Measurements from ENCODE around the gene COPS3.

COPS3 gene

GRCh38 chr17:17242246-17242645 lies 38.8 kb downstream of the COPS3 start:
- no peak overlapping the region for H3K4me3 ChIP-seq (replicated peaks; ENCODE audit: low read depth, low read length)
- TF ChIP-seq CTCF (IDR thresholded peaks at IDR 0.05; ENCODE audit: low read length, missing control alignments), result no peak
- DNase-seq (ENCODE audit: low read depth), result no peak

- DNase-seq (ENCODE audit: low read depth), result no peak
- H3K4me3 ChIP-seq (replicated peaks; ENCODE audit: low read depth, low read length), result no peak overlapping the region
- no peak for TF ChIP-seq CTCF (IDR thresholded peaks at IDR 0.05; ENCODE audit: low read length, missing control alignments)
Observed at GRCh38 chr17:17241656-17242055, 39.4 kb downstream of the COPS3 start.

DNA sequence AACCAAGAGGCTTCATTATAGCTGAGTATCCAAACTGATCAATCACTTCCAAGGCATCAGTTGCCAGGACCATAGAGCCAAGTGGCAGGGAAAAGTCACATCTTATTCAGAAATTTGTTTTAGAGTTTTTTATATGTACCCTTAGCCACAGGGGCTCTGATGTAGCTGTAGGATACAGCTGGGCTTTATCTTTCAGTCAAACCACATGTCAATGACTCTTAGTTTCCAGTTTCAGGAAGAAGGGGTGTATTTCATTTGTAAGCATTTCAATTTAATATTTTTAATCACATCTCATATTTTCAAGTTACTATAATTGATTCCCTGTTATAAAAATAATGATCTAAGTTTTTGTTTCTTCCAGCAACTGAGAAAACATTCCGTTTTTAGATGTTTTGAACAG lies 41.2 kb downstream of the COPS3 start:
- no peak for TF ChIP-seq CTCF (IDR thresholded peaks at IDR 0.05; ENCODE audit: low read length, missing control alignments)

GRCh38 chr17:17237026-17237799 lies 43.8 kb downstream of the COPS3 start, which contains the start of gene FLCN:
Gene FLCN, minus strand, starts transcription at chr17:17237168. Its CDS starts 9,031 bp downstream, at chr17:17228137.
- DNase-seq (ENCODE audit: low read depth), result peak; percentile 91
- H3K4me3 ChIP-seq (replicated peaks; ENCODE audit: low read depth, low read length), result peak within 1 kb of the TSS; percentile 99
- no peak for TF ChIP-seq CTCF (IDR thresholded peaks at IDR 0.05; ENCODE audit: low read length, missing control alignments)

More for the DNA sequence above, 41.2 kb downstream of the COPS3 start:
- H3K4me3 ChIP-seq (replicated peaks; ENCODE audit: low read depth, low read length), result no peak overlapping the region
- DNase-seq (ENCODE audit: low read depth), result no peak

DNA sequence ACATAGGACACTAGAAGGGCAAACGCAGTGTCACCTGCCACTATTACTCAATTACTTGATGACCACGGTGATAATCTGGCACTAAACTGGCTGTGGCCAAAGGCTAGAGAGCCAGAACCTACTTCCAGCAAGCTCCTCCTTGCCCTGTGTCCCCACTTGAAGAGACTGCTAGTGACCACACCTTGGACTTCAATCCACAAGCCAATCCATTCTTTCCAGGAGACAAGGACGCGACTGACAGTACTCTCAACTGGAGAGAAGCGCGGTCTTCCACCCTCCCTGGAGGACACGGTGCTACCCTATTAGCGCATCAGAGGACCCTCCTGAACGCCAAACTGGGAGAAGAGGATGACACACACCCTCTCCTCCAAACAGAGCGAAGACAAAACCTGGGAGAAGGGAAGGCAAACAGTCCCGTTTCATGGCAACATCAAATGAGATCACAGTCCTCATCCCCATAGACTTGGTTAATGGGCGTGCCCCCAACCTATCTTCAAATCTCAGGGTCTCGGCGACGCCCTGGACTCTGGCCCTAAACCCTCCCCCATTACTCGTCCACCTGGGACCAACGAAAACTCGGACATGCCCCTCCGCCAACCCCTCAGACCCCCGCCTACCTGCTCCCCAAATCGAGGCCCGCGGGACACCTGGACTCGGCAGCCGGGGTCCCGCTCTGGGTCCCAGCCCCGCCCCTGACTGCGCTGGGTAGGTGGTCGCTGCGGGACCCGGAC lies 44.6 kb downstream of the COPS3 start:
- peak; percentile 26 for DNase-seq (ENCODE audit: low read depth)
- peak overlapping the region; percentile 99 for H3K4me3 ChIP-seq (replicated peaks; ENCODE audit: low read depth, low read length)
- no peak for TF ChIP-seq CTCF (IDR thresholded peaks at IDR 0.05; ENCODE audit: low read length, missing control alignments)

DNA sequence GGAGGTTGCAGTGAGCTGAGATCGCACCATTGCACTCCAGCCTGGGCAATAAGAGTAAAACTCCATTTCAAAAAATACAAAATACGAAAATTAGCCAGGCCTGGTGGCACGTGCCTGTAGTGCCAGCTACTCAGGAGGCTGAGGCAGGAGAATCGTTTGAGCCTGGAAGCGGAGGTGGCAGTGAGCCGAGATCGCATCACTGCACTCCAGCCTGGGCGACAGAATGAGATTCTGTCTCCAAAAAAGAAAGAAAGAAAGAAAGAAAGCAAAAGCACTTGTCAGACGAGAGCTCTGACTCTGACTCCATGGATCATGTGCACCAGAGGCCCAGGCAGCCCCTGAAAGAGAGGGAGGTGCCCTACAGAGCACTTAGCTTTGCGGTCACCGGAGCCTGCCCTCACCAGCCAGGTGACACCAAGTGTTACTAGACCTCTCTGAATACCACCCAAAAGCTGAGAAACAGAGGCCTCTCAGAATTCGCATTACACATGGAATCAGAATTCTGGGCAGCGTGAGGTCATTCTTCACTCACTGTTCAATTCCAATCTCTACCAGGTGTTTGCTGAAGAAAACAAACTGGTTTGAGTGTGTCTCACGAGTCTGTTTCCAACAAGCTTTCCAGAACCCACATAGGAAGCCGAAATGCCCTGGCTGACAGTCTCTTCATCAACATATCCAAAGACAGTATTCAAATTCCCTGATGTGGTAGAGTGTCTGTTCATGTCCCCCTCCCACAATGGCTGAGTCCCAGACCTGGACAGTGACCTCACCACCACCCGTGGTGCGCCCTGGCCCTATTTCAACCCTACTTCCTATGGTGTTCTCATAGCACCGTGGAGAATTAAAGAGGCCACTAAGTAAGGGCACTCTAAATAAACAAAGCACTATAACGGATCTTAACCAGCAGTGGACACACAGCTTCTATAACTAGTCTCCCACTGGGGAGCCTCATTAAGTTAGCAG lies 45.6 kb downstream of the COPS3 start:
- peak; percentile 11 for DNase-seq (ENCODE audit: low read depth)
- peak overlapping the region; percentile 99 for H3K4me3 ChIP-seq (replicated peaks; ENCODE audit: low read depth, low read length)

More for the DNA sequence above, 45.6 kb downstream of the COPS3 start:
- no peak for TF ChIP-seq CTCF (IDR thresholded peaks at IDR 0.05; ENCODE audit: low read length, missing control alignments)
